Mesodermal cell (in vitro differentiated cells): ENCODE data around the gene ZNF469.

Source experiments
- H3K27ac ChIP-seq: 2 replicates; pipeline ENCODE4 v1.7.0; 2013; ENCODE audit warnings: mild to moderate bottlenecking, low read depth, low read length, moderate library complexity; ENCODE audit not compliant: severe bottlenecking
- H3K36me3 ChIP-seq: 2 replicates; pipeline ENCODE4 v1.7.1; 2013; ENCODE audit warnings: mild to moderate bottlenecking, low read length, moderate library complexity; ENCODE audit not compliant: control insufficient read depth, insufficient read depth
- H3K4me1 ChIP-seq: one replicate; pipeline ENCODE4 v1.7.1; 2013; ENCODE audit warnings: mild to moderate bottlenecking, low read length; ENCODE audit not compliant: insufficient read depth, control insufficient read depth, poor library complexity, severe bottlenecking
- H3K4me3 ChIP-seq: 2 replicates; pipeline ENCODE4 v1.7.0; 2013; ENCODE audit warnings: low read length, control low read depth, mild to moderate bottlenecking; ENCODE audit not compliant: insufficient read depth, poor library complexity, severe bottlenecking; ENCODE audit errors: extremely low read depth
- H3K9me3 ChIP-seq: 2 replicates; pipeline ENCODE4 v1.7.1; 2013; ENCODE audit warnings: mild to moderate bottlenecking, low read length, moderate library complexity; ENCODE audit not compliant: control insufficient read depth
- WGBS, 2 experiments: methylation state at CpG; one replicate each; pipeline ENCODE4 v1.1.5; 2013; ENCODE audit warnings: missing lambda C conversion rate in 2 of 2; ENCODE audit not compliant: insufficient coverage in 2 of 2; 5-methylcytosine and 5-hydroxymethylcytosine counted together

Gene ZNF469

GRCh38 chr16:88430524-88431446 is 48.0 kb downstream of the ZNF469 start:
- 44% methylated on average over 72 to 79 of the region's 80 CpGs for WGBS, 2 experiments
- Histone ChIP-seq H3K27ac (no peak overlapping the region), H3K4me1 (peaks cover 2% of the 10 kb centered on the region), H3K4me3 (peak overlapping the region; percentile 25), H3K36me3 (no peaks in the 10 kb centered on the region), H3K9me3 (no peaks in the 10 kb centered on the region)

- H3K27ac ChIP-seq, result no peak overlapping the region
- no peak overlapping the region for H3K4me3 ChIP-seq
- no peaks in the 10 kb centered on the region for H3K36me3 ChIP-seq
- H3K9me3 ChIP-seq, result no peaks in the 10 kb centered on the region
- H3K4me1 ChIP-seq, result peaks cover 2% of the 10 kb centered on the region
- 90 to 91% methylated on average over 22 of the region's 22 CpGs for WGBS, 2 experiments
These were observed 48.9 kb downstream of the ZNF469 start for GRCh38 chr16:88431651-88432050.

GRCh38 chr16:88432174-88432573 is 49.4 kb downstream of the ZNF469 start:
- H3K4me3 ChIP-seq, result no peak overlapping the region
- H3K9me3 ChIP-seq, result no peaks in the 10 kb centered on the region
- H3K36me3 ChIP-seq, result no peaks in the 10 kb centered on the region
- no peak overlapping the region for H3K27ac ChIP-seq
- peaks cover 2% of the 10 kb centered on the region for H3K4me1 ChIP-seq
- 92 to 95% methylated on average over 20 to 22 of the region's 22 CpGs for WGBS, 2 experiments
